K562 (cell line): ENCODE data around the gene PSORS1C1. TPM values are rescaled to one million over a fixed set of nuclear protein-coding genes. Genes with fewer than 3 reads are reported as not detected.

Source experiments
- CBX3 ChIP-seq, 2 experiments: IDR thresholded peaks; 1 replicate in 1 of 2; 2 replicates in 1 of 2; pipeline ENCODE4 v1.6.1; 2012; ENCODE audit warnings: inconsistent platforms in 2 of 2, low read length in 2 of 2, borderline replicate concordance in 1 of 2, control low read depth in 1 of 2
- CBX5 ChIP-seq: IDR thresholded peaks from 2 replicates; pipeline ENCODE4 v1.6.1; 2014; ENCODE audit warnings: low read depth, borderline replicate concordance
- FIP1L1 ChIP-seq: fragments of 200-400 bp; formaldehyde crosslinking; IDR thresholded peaks from 2 replicates; pipeline ENCODE4 v1.6.1; 2018; ENCODE audit warnings: mild to moderate bottlenecking, low read depth, low read length; ENCODE audit not compliant: poor library complexity, severe bottlenecking
- IRF1 ChIP-seq: sonication (generic); formaldehyde crosslinking; IDR thresholded peaks from 2 replicates; pipeline ENCODE4 v1.8.0; 2022; ENCODE audit warnings: missing genetic modification reagents, mild to moderate bottlenecking, borderline replicate concordance
- PHB2 ChIP-seq: fragments of 450-650 bp; IDR thresholded peaks from 2 replicates; pipeline ENCODE4 v1.6.1; 2017; ENCODE audit warnings: low read depth
- THRAP3 ChIP-seq: fragments of 450-650 bp; IDR thresholded peaks from 2 replicates; pipeline ENCODE4 v1.6.1; 2016; ENCODE audit warnings: mild to moderate bottlenecking, inconsistent platforms, borderline replicate concordance
- polyA plus RNA-seq, 8 experiments: library from polyadenylated mRNA; depleted of rRNA in 4 of 8; stranded (reverse) in 5 of 8; unstranded in 3 of 8; fragments of >200 nt; fragmentation: Nextera tagmentation in 2 of 8; fragmentation: Illumina TruSeq in 1 of 8; extraction: Ambion mirVana in 2 of 8; extraction: Trizol in 1 of 8; gene quantifications; 2 replicates each; pipeline versions ENCODE4 v1.2.1 to v1.2.3, GENCODE V29; 2011 to 2014; ENCODE audit warnings: inconsistent platforms in 1 of 8, missing spikeins in 1 of 8
- total RNA-seq, 7 experiments: library from RNA; depleted of rRNA in 6 of 7; stranded (reverse); fragments of >200 nt in 6 of 7; fragmentation: Illumina TruSeq in 2 of 7; extraction: Trizol in 2 of 7; gene quantifications; 2 replicates each; pipeline versions ENCODE4 v1.2.1 to v1.2.3, GENCODE V29; 2011 to 2021; ENCODE audit warnings: low replicate concordance in 1 of 7
- TF ChIP-seq, protein P1 (sequence below), 2 experiments: fragments of 450-650 bp; formaldehyde crosslinking in 1 of 2; IDR thresholded peaks; 2 replicates each; pipeline versions ENCODE4 v1.4.0 to v1.6.1; 2014 to 2020; ENCODE audit warnings: mild to moderate bottlenecking in 2 of 2, borderline replicate concordance in 1 of 2, low read depth in 1 of 2

Gene PSORS1C1
- total and polyA plus RNA-seq, 9 of the 15 experiments (the other 6 are each of a cell fraction or from before 2014, with no cell fraction given) = 0.11 TPM; not detected in 8

GRCh38 chr6:31128093-31128676 is 13.6 kb downstream of the PSORS1C1 start (continued):
- TF ChIP-seq IRF1 (CRISPR knock-in tag) (no peak), THRAP3 (no peak), PHB2 (no peak), FIP1L1 (no peak), CBX5 (no peak), CBX3 (IDR thresholded peaks at IDR 0.05; ENCODE audit: borderline replicate concordance in 1 of 2, low read length in 2 of 2) (no peak)
- TF ChIP-seq, protein P1, sequence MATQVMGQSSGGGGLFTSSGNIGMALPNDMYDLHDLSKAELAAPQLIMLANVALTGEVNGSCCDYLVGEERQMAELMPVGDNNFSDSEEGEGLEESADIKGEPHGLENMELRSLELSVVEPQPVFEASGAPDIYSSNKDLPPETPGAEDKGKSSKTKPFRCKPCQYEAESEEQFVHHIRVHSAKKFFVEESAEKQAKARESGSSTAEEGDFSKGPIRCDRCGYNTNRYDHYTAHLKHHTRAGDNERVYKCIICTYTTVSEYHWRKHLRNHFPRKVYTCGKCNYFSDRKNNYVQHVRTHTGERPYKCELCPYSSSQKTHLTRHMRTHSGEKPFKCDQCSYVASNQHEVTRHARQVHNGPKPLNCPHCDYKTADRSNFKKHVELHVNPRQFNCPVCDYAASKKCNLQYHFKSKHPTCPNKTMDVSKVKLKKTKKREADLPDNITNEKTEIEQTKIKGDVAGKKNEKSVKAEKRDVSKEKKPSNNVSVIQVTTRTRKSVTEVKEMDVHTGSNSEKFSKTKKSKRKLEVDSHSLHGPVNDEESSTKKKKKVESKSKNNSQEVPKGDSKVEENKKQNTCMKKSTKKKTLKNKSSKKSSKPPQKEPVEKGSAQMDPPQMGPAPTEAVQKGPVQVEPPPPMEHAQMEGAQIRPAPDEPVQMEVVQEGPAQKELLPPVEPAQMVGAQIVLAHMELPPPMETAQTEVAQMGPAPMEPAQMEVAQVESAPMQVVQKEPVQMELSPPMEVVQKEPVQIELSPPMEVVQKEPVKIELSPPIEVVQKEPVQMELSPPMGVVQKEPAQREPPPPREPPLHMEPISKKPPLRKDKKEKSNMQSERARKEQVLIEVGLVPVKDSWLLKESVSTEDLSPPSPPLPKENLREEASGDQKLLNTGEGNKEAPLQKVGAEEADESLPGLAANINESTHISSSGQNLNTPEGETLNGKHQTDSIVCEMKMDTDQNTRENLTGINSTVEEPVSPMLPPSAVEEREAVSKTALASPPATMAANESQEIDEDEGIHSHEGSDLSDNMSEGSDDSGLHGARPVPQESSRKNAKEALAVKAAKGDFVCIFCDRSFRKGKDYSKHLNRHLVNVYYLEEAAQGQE (IDR thresholded peaks at IDR 0.05; ENCODE audit: borderline replicate concordance) = peak; percentile 34; the same call in 1 of the 2 replicates
- TF ChIP-seq, protein P1 (CRISPR knock-in tag; IDR thresholded peaks at IDR 0.05; ENCODE audit: low read depth) = no peak
